Body of pancreas (tissue), 4 donors: ENCODE data around the gene TAS2R42. TPM values are rescaled to one million over a fixed set of nuclear protein-coding genes. Genes with fewer than 3 reads are reported as not detected.

Experiments used
- ATAC-seq: fragments of 150-250 bp; one replicate; pipeline ENCODE4 v1.9.1; 2016
- DNase-seq, 4 donors: peaks; one replicate each; pipeline ENCODE4 v3.0.0-alpha.2; 2019
- H3K27ac ChIP-seq, 4 donors: fragments of 200-600 bp; sonication (generic); 1 replicate in 3 of 4; 2 replicates in 1 of 4; pipeline versions ENCODE4 v1.5.1 to v1.6.1; 2016 to 2019; ENCODE audit warnings: mild to moderate bottlenecking in 1 of 4, mixed read lengths in 1 of 4, moderate library complexity in 1 of 4
- H3K27me3 ChIP-seq, 2 donors: fragments of 200-600 bp; sonication (generic); one replicate each; pipeline ENCODE4 v1.6.0; 2016; ENCODE audit warnings: mild to moderate bottlenecking in 1 of 2
- H3K36me3 ChIP-seq, 2 donors: fragments of 200-600 bp; sonication (generic); replicated peaks in 1 of 2; 2 replicates each; pipeline ENCODE4 v1.5.1; 2016; ENCODE audit warnings: low read depth in 2 of 2; ENCODE audit not compliant: insufficient read depth in 1 of 2
- H3K4me1 ChIP-seq: fragments of 200-600 bp; sonication (generic); one replicate; pipeline ENCODE4 v1.6.0; 2016
- H3K4me3 ChIP-seq, 2 donors: fragments of 200-600 bp; sonication (generic); 1 replicate in 1 of 2; 2 replicates in 1 of 2; pipeline ENCODE4 v1.5.1; 2016 to 2019
- H3K9me3 ChIP-seq, 3 donors: fragments of 200-600 bp; sonication (generic); 1 replicate in 2 of 3; 2 replicates in 1 of 3; pipeline ENCODE4 v1.5.1; 2016
- CTCF ChIP-seq, 7 experiments: fragments of 450-650 bp in 4 of 7; fragments of 200-600 bp in 3 of 7; sonication (generic) in 3 of 7; IDR thresholded peaks; one replicate each; pipeline ENCODE4 v1.5.1; 2016 to 2019; ENCODE audit warnings: antibody characterized with exemption in 7 of 7
- POLR2A ChIP-seq, 3 donors: fragments of 450-650 bp; IDR thresholded peaks; one replicate each; pipeline ENCODE4 v1.6.1; 2016; ENCODE audit warnings: antibody characterized with exemption in 3 of 3, mild to moderate bottlenecking in 2 of 3
- WGBS, 2 donors: methylation state at CpG; one replicate each; pipeline ENCODE4 v1.1.5; 2017; 5-methylcytosine and 5-hydroxymethylcytosine counted together
- intact Hi-C: fragments of 100-400 bp; cut with DNase I; formaldehyde crosslinking; loops from one replicate; pipeline ENCODE4 v1.15.1; 2023
- total RNA-seq, 2 donors: library from RNA; depleted of rRNA; stranded (reverse); fragments of >200 nt; gene quantifications; one replicate each; pipeline ENCODE4 v1.1.0, GENCODE V29; 2016

Gene TAS2R42
- total RNA-seq, 2 donors from 2014 or later = not detected

- no peak for TF ChIP-seq POLR2A (IDR thresholded peaks at IDR 0.05)
- no peak for TF ChIP-seq CTCF (IDR thresholded peaks at IDR 0.05)
- DNase-seq = no peak
- H3K4me3 ChIP-seq = no peak overlapping the region
- peaks cover 5% of the 10 kb centered on the region for H3K4me1 ChIP-seq
- H3K36me3 ChIP-seq = no peaks in the 10 kb centered on the region
- WGBS, 2 donors = 92 to 97% methylated on average over 1 of the region's 1 CpG
- intact Hi-C loops = no loop called here
- H3K27me3 ChIP-seq = no peaks in the 10 kb centered on the region
- H3K27ac ChIP-seq = no peak overlapping the region
- no peak for ATAC-seq
- H3K9me3 ChIP-seq = no peaks in the 10 kb centered on the region
Measured at GRCh38 chr12:11154400-11154925, 32.3 kb downstream of the TAS2R42 start.

GRCh38 chr12:11152725-11153124, 34.0 kb downstream of the TAS2R42 start:
- Histone ChIP-seq H3K36me3 (no peaks in the 10 kb centered on the region), H3K27ac (no peak overlapping the region), H3K4me1 (no peaks in the 10 kb centered on the region), H3K27me3 (no peaks in the 10 kb centered on the region), H3K9me3 (no peaks in the 10 kb centered on the region), H3K4me3 (no peak overlapping the region)
- DNase-seq (no peak), ATAC-seq (no peak)
- intact Hi-C loops = no loop called here
- 93 to 94% methylated on average over 2 of the region's 2 CpGs for WGBS, 2 donors
- TF ChIP-seq CTCF (IDR thresholded peaks at IDR 0.05) = no peak
- no peak for TF ChIP-seq POLR2A (IDR thresholded peaks at IDR 0.05)

GRCh38 chr12:11150832-11151231, 35.9 kb downstream of the TAS2R42 start:
- 13 to 18% methylated on average over 1 of the region's 1 CpG for WGBS, 2 donors
- Histone ChIP-seq H3K27ac (no peak overlapping the region), H3K4me3 (no peak overlapping the region), H3K27me3 (no peaks in the 10 kb centered on the region), H3K9me3 (no peaks in the 10 kb centered on the region), H3K4me1 (no peaks in the 10 kb centered on the region), H3K36me3 (no peaks in the 10 kb centered on the region)
- ATAC-seq (no peak), DNase-seq (no peak)
- TF ChIP-seq CTCF (IDR thresholded peaks at IDR 0.05) (no peak), POLR2A (IDR thresholded peaks at IDR 0.05) (no peak)
- intact Hi-C loops = no loop called here

- no peak for TF ChIP-seq POLR2A (IDR thresholded peaks at IDR 0.05)
- no peak for TF ChIP-seq CTCF (IDR thresholded peaks at IDR 0.05)
- ATAC-seq (no peak), DNase-seq (no peak)
- Histone ChIP-seq H3K4me3 (no peak overlapping the region), H3K27ac (no peak overlapping the region), H3K4me1 (no peaks in the 10 kb centered on the region), H3K27me3 (no peaks in the 10 kb centered on the region), H3K9me3 (peaks cover 0 to 17% (median 0%) of the 10 kb centered on the region in 3 donors), H3K36me3 (no peaks in the 10 kb centered on the region)
- 94 to 97% methylated on average over 1 of the region's 1 CpG for WGBS, 2 donors
- intact Hi-C loops = no loop called here
Measured at GRCh38 chr12:11147420-11147819, 39.3 kb downstream of the TAS2R42 start.

- Histone ChIP-seq H3K27ac (no peak overlapping the region), H3K27me3 (no peaks in the 10 kb centered on the region), H3K4me3 (no peak overlapping the region), H3K36me3 (no peaks in the 10 kb centered on the region), H3K4me1 (no peaks in the 10 kb centered on the region), H3K9me3 (peaks cover 0 to 17% (median 0%) of the 10 kb centered on the region in 3 donors)
- WGBS, 2 donors = 90 to 97% methylated on average over 5 of the region's 5 CpGs
- ATAC-seq (no peak), DNase-seq (no peak)
- TF ChIP-seq POLR2A (IDR thresholded peaks at IDR 0.05) (no peak), CTCF (IDR thresholded peaks at IDR 0.05) (no peak)
- intact Hi-C loops = no loop called here
Measured at GRCh38 chr12:11144297-11144696, 42.4 kb downstream of the TAS2R42 start.
